A673 (cell line): ENCODE measurements around the gene SLC22A3.

Experiments used
- CTCF ChIP-seq: fragments of 300-800, 200-600 bp; sonication (generic); conservative IDR thresholded peaks from 2 replicates; pipeline ENCODE4 v1.5.1; 2017; ENCODE audit warnings: low read depth, mild to moderate bottlenecking, antibody characterized with exemption, low read length, moderate library complexity, mixed read lengths
- EZH2 ChIP-seq: fragments of 200-600 bp; sonication (generic); IDR thresholded peaks from 2 replicates; pipeline ENCODE4 v1.6.1; 2017; ENCODE audit warnings: borderline replicate concordance, low read depth, mild to moderate bottlenecking, mixed read lengths, antibody characterized with exemption, low read length; ENCODE audit not compliant: poor library complexity, severe bottlenecking

- TF ChIP-seq CTCF = no peak
- TF ChIP-seq EZH2 = no peak
Measured at GRCh38 chr6:160386869-160387530, 38.8 kb downstream of the SLC22A3 start.
